Measurements from ENCODE around the gene NUTM1.
"Not testable (repeated sequence)": the region's sequence is repeated elsewhere in the genome, so short reads cannot be mapped to it uniquely, and the experiment has no call there.

NUTM1 gene

GRCh38 chr15:34337557-34338306, 5.4 kb upstream of the NUTM1 start, which contains the start of gene SLC12A6:
TSS of gene SLC12A6 (minus strand) at chr15:34337781. CDS start at chr15:34336680, 1,101 bp downstream.
- peak; percentile 95 for DNase-seq (ENCODE audit: low spot score)

- DNase-seq (ENCODE audit: low spot score), result no peak
Observed at GRCh38 chr15:34338347-34338746, 4.8 kb upstream of the NUTM1 start.

DNA sequence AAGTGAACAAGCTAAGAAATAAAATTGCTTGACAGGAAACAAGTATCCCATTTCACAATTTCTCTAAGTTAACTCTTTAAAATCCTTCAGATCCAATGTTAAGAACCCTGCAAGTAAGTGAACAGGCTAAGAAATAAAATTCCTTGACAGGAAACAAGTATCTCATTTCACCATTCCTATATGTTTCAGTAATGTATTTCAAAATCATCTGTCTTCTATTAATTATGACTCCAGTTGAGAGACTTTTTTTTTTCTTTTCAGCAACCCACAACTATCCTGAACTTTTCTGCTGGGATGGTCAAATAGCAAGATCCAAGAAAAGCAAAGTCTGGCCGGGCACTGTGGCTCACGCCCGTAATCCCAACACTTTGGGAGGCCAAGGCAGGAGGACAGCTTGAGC, 3.2 kb upstream of the NUTM1 start:
- no peak for DNase-seq (ENCODE audit: low spot score)

DNA sequence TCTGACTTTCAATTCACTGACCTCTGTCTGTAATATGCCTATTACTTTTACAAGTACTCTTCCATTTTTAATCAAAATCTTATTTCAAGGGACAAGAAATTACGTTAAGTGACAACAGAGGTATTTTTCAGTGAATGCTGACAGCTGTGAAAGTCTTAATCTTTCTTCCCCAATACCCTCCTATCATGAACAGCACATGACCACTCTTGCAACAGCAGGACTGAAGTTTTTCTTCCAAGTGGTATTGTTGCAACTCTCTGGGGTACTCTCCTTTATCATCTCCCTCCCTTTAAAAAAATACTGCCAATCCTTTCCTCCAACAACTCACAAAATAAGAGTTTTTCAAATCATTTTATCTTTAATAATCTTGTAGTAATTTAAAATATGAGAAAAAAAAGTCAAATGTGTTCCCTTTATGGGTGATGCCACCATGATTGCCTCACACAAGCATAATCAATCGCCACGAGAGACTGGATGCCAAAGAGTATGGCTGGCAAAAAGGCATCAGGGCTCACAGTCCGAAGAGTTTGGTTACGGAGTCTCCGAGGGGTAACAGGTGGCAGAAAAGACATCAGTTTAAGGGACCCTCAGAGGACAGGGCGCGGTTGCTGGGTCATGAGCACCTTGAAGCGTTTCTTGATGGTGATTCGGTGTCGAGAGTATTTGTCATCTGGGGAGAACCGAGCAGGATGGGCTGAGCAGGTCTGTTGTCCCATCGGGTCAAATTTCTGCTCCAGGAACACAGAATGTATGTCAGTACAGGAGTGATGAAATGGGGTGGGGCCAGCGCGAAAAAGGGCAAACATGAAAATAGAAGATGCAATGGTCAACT, 1.5 kb upstream of the NUTM1 start:
- DNase-seq (ENCODE audit: low spot score), result no peak

DNA sequence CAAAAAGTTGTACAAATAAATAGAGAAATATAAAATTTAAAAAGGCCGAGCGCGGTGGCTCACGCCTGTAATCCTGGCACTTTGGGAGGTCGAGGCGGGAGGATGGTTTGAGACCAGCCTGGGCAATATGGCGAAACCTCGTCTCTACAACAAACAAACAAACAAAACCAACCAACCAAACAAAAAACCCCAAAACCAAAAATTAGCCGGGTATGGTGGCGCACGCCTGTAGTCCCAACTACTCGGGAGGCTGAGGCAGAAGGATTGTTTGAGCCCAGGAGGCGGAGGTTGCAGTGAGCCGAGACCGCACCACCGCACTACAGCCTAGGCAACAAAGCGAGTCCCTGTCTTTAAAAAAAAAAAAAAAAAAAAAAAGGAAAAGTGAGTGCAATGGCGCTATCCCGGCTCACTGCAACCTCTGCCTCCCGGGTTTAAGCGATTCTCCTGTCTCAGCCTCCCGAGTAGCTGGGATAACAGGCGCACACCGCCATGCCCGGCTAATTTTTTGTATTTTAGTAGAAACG, 840 bp upstream of the NUTM1 start:
- DNase-seq (ENCODE audit: low spot score), result not testable (repeated sequence)

GRCh38 chr15:34347951-34348638, 5.0 kb downstream of the NUTM1 start:
- no peak for DNase-seq (ENCODE audit: low spot score)

GRCh38 chr15:34348735-34349300, 5.7 kb downstream of the NUTM1 start:
- no peak for DNase-seq (ENCODE audit: low spot score)

- no peak for DNase-seq (ENCODE audit: low spot score)
Observed at GRCh38 chr15:34349769-34350168, 6.7 kb downstream of the NUTM1 start.

DNA sequence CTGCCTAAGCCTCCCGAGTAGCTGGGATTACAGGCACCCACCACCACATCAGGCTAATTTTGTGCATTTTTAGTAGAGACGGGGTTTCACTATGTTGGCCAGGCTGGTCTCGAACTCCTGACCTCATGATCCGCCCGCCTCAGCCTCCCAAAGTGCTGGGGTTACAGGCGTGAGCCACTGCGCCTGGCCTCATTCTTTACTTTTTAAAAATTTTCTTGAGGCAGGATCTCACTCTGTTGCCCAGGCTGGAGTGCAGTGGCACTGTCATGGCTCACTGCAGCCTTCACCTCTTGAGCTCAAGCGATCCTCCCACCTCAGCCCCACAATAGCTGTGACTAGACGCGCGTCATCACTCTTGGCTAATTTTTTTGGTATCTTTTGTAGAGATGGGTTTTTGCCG, 9.9 kb downstream of the NUTM1 start:
- not testable (repeated sequence) for DNase-seq (ENCODE audit: low spot score)

DNA sequence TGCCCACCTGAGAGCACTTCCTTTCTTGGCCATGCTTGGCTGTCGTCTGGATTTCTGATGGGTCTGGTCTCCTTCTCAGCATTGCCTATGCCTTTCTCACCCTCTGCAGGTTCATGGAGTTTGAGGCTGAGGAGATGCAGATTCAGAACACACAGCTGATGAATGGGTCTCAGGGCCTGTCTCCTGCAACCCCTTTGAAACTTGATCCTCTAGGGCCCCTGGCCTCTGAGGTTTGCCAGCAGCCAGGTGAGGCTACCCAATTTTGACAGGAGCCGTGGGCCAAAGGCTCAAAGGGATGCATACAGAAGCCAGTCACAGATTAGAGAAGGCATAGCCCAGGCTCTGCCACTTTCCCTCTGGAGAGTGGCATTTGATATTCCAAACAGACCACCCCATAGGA, 10.5 kb downstream of the NUTM1 start:
- DNase-seq (ENCODE audit: low spot score), result no peak

DNA sequence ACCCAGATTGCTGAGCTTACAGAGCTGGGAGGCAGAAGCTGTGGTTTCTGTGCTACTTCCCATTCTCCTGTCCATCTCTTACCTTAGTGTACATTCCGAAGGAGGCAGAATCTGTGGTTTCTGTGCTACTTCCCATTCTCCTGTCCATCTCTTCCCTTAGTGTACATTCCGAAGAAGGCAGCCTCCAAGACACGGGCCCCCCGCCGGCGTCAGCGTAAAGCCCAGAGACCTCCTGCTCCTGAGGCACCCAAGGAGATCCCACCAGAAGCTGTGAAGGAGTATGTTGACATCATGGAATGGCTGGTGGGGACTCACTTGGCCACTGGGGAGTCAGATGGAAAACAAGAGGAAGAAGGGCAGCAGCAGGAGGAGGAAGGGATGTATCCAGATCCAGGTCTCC, 11.2 kb downstream of the NUTM1 start:
- no peak for DNase-seq (ENCODE audit: low spot score)

DNA sequence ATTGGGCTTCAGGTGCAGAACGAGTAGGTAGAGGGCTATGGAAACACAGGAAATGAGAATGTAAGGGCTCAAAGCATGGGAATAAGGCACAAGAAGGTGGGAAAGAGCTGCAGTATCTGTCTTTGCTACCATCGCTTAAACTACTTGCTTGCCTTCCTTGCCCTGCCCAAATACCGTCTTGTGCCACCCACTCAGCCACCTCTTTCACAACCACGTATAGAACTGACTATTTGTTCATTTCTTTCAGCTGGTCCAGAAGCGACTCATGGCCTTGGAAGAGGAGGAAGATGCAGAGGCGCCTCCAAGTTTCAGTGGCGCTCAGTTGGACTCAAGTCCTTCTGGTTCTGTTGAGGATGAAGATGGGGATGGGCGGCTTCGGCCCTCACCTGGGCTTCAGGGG, 12.1 kb downstream of the NUTM1 start:
- no peak for DNase-seq (ENCODE audit: low spot score)

DNA sequence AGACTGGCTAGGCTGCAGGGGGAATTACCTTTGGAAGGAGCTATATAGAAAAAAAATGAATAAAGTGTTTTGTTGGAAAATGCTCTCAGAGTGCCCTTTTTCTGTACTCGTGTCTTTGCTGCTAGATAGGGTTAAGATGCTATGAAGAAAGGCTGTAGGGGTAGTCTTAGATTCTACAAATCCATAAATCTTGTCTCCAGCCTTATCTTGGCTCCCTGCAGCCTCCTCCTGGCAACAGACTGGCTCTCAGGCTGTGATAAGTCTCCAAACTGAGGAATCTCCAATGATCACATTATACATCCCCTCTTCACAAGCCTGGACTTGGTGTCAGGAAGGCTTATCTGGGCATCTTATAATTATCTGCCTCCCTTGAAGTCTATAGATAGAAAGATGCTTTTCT, 14.5 kb downstream of the NUTM1 start:
- no peak for DNase-seq (ENCODE audit: low spot score)

DNA sequence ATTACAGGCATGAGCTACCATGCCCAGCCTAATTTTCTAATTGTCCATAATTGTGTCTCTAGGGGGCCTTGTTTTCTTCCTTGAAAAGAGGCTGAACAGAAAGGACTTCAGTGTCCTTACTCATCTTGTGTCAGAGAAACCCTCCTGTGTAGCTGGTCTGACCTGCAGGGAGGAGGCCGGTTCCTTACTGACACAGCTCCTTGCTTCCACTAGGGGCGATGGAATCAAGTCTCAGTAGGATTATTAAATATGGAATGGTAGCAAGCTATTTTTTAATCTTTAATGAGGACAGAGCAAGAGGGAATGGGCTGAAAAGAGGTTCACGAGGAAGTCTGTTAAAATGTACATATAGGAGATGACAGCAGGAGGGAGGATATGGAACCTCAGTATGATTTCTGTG, 15.3 kb downstream of the NUTM1 start:
- no peak for DNase-seq (ENCODE audit: low spot score)

DNA sequence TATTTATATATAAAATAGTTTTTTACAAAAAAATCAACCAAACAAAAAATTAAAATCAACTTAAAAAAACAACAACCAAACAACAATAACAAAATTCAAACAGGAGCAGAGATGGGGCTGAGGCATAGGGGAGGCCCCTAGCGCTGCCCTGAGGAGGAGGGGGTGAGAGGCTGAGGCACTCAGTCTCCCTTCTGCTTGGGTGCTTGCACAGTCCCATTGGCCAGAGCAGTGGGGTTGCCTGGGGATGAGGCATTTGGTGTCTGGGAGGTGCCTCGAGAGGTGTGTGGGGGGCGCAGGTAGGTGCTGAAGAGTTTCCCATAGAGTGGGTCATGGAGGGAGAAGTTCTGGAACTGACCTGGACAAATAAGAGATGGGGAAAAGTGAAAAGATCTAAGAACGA, 15.8 kb downstream of the NUTM1 start:
- no peak for DNase-seq (ENCODE audit: low spot score)

- no peak for DNase-seq (ENCODE audit: low spot score)
Observed at GRCh38 chr15:34359416-34359815, 16.3 kb downstream of the NUTM1 start.

- DNase-seq (ENCODE audit: low spot score), result no peak
Observed at GRCh38 chr15:34360298-34360697, 17.2 kb downstream of the NUTM1 start.

- DNase-seq (ENCODE audit: low spot score), result no peak
Observed at GRCh38 chr15:34361278-34361677, 18.2 kb downstream of the NUTM1 start.

- DNase-seq (ENCODE audit: low spot score), result no peak
Observed at GRCh38 chr15:34362047-34362773, 19.1 kb downstream of the NUTM1 start.

- no peak for DNase-seq (ENCODE audit: low spot score)
Observed at GRCh38 chr15:34364041-34364440, 20.9 kb downstream of the NUTM1 start.

DNA sequence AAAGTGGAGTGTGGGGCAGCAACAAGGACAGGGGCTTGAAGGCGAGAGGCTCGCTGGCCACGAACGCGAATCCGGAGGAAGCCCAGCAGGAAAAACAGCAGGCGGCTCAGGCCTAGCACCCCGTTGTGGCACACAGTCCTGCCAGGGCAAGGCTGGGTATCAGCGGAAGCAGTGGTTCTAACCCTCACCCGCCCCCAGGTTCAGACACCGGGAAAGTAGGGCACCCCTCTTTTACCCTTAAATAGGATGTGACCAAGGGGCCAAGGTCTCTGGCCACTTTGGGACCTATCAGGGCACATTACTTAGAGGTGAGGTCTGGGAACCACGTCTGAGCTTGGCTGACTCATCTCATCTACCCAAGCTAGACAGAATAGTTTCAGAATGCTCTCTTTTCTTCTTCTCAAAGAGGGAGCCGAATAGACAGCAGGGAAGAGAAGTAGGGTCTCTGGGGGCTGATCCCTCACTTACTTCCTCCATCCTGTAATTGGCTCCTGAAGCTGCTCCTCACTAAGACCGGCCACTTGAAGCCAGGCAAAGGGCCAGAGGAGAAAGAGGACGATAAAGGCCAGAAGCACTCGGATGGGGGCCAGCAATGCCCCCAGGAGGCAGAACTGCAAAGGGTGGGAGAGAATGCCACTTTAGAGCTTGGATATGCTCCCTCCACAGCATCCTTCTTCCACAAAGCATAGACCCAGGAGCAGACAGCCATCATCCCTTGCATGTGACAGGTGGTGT, 22.1 kb downstream of the NUTM1 start:
- DNase-seq (ENCODE audit: low spot score), result no peak

Measured in Ammon's horn (tissue), 1 donor.